ENCODE data around the gene PNPLA8. TPM values are rescaled to one million over a fixed set of nuclear protein-coding genes. Genes with fewer than 3 reads are reported as not detected.
"Not testable (repeated sequence)": the region's sequence is repeated elsewhere in the genome, so short reads cannot be mapped to it uniquely, and the experiment has no call there.

PNPLA8 gene
- total RNA-seq, 1 donor from 2014 or later = 33.4 TPM

- Mint-ChIP-seq H3K9me3 (no peaks in the 10 kb centered on the region), H3K27me3 (ENCODE audit: insufficient read depth, low read depth) (no peaks in the 10 kb centered on the region), H3K4me3 (no peak overlapping the region), H3K36me3 (peaks cover 15% of the 10 kb centered on the region), H3K4me1 (no peaks in the 10 kb centered on the region), H3K27ac (no peak overlapping the region)
- Histone ChIP-seq H3K36me3 (peaks cover 3% of the 10 kb centered on the region), H3K4me1 (no peaks in the 10 kb centered on the region), H3K4me3 (no peak overlapping the region), H3K27ac (no peak overlapping the region), H3K4me2 (no peak overlapping the region), H3F3A (ENCODE audit: low read depth) (no peaks in the 10 kb centered on the region), H4K20me1 (ENCODE audit: low read depth) (no peaks in the 10 kb centered on the region), H3K27me3 (no peaks in the 10 kb centered on the region), H3K9ac (no peak overlapping the region), H3K79me2 (ENCODE audit: low read depth) (no peaks in the 10 kb centered on the region), H2AFZ (replicated peaks) (no peak overlapping the region), H3K9me3 (ENCODE audit: low read depth) (no peaks in the 10 kb centered on the region)
- TF ChIP-seq EZH2 (IDR thresholded peaks at IDR 0.05) (no peak), CTCF (IDR thresholded peaks at IDR 0.05) (no peak), EZH2phosphoT487 (IDR thresholded peaks at IDR 0.05) (no peak)
- no peak for DNase-seq (ENCODE audit: low spot score)
Measured at GRCh38 chr7:108479118-108479517, 46.8 kb downstream of the PNPLA8 start.

GRCh38 chr7:108468246-108468645 lies 57.7 kb downstream of the PNPLA8 start:
- no peaks in the 10 kb centered on the region for H3K9me3 Mint-ChIP-seq
- Histone ChIP-seq H3K9ac (no peak overlapping the region), H3K27ac (peak overlapping the region; percentile 57), H3F3A (ENCODE audit: low read depth) (peaks cover 34% of the 10 kb centered on the region), H3K4me1 (peaks cover 12% of the 10 kb centered on the region), H3K27me3 (no peaks in the 10 kb centered on the region), H3K79me2 (ENCODE audit: low read depth) (no peaks in the 10 kb centered on the region), H4K20me1 (ENCODE audit: low read depth) (no peaks in the 10 kb centered on the region), H3K4me3 (no peak overlapping the region), H2AFZ (replicated peaks) (no peak overlapping the region), H3K4me2 (peak overlapping the region; percentile 6), H3K36me3 (peaks cover 6% of the 10 kb centered on the region), H3K9me3 (ENCODE audit: low read depth) (no peaks in the 10 kb centered on the region)
- no peak overlapping the region for H3K27ac Mint-ChIP-seq
- no peak overlapping the region for H3K4me3 Mint-ChIP-seq
- DNase-seq (ENCODE audit: low spot score) = peak; percentile 69
- H3K27me3 Mint-ChIP-seq (ENCODE audit: insufficient read depth, low read depth) = no peaks in the 10 kb centered on the region
- peaks cover 5% of the 10 kb centered on the region for H3K4me1 Mint-ChIP-seq
- no peaks in the 10 kb centered on the region for H3K36me3 Mint-ChIP-seq
- TF ChIP-seq EZH2phosphoT487 (IDR thresholded peaks at IDR 0.05) (no peak), EZH2 (IDR thresholded peaks at IDR 0.05) (no peak), CTCF (IDR thresholded peaks at IDR 0.05) (no peak)

DNA sequence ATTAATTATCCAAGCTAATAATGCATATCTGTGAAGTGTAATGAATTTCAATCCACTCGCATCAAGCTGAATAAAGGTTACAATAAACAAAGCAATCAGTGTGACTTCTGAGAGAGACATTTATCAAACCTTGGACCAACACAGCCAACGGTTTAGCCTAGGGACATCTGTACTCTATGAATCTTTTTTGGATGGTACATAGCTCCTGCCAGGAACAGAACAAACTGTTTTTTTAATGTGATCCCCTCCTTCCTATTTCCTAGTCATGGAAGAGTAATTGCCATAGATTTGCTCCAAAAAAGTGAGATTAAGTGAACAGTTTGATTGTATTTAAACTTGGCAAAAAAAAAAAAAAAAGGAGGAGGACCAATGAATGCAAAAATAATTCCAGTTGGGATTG lies 58.5 kb downstream of the PNPLA8 start:
- Mint-ChIP-seq H3K27ac (no peak overlapping the region), H3K36me3 (no peaks in the 10 kb centered on the region), H3K4me1 (peaks cover 5% of the 10 kb centered on the region), H3K27me3 (ENCODE audit: insufficient read depth, low read depth) (no peaks in the 10 kb centered on the region), H3K9me3 (no peaks in the 10 kb centered on the region), H3K4me3 (no peak overlapping the region)
- H3K4me1 ChIP-seq = peaks cover 12% of the 10 kb centered on the region
- H3K4me2 ChIP-seq = no peak overlapping the region
- TF ChIP-seq CTCF (IDR thresholded peaks at IDR 0.05) (no peak), EZH2 (IDR thresholded peaks at IDR 0.05) (no peak), EZH2phosphoT487 (IDR thresholded peaks at IDR 0.05) (no peak)
- H3K4me3 ChIP-seq = no peak overlapping the region
- no peak overlapping the region for H2AFZ ChIP-seq (replicated peaks)
- no peaks in the 10 kb centered on the region for H3K79me2 ChIP-seq (ENCODE audit: low read depth)
- H3F3A ChIP-seq (ENCODE audit: low read depth) = peaks cover 34% of the 10 kb centered on the region
- no peaks in the 10 kb centered on the region for H3K9me3 ChIP-seq (ENCODE audit: low read depth)
- no peaks in the 10 kb centered on the region for H4K20me1 ChIP-seq (ENCODE audit: low read depth)
- H3K9ac ChIP-seq = no peak overlapping the region
- no peak for DNase-seq (ENCODE audit: low spot score)
- peaks cover 5% of the 10 kb centered on the region for H3K36me3 ChIP-seq
- peak overlapping the region; percentile 22 for H3K27ac ChIP-seq
- no peaks in the 10 kb centered on the region for H3K27me3 ChIP-seq

- not testable (repeated sequence) for H3K36me3 Mint-ChIP-seq; H3K9me3 ChIP-seq (ENCODE audit: low read depth); H3K79me2 ChIP-seq (ENCODE audit: low read depth); H3K4me2 ChIP-seq; H3K9me3 Mint-ChIP-seq; H3K4me3 Mint-ChIP-seq; H3K4me1 Mint-ChIP-seq; H3K27me3 Mint-ChIP-seq (ENCODE audit: insufficient read depth, low read depth); H3K27me3 ChIP-seq; H3K27ac ChIP-seq; H3K36me3 ChIP-seq; DNase-seq (ENCODE audit: low spot score); H3K9ac ChIP-seq; H3K4me3 ChIP-seq; H4K20me1 ChIP-seq (ENCODE audit: low read depth); H2AFZ ChIP-seq (replicated peaks); H3K27ac Mint-ChIP-seq
- H3F3A ChIP-seq (ENCODE audit: low read depth) = peaks cover 34% of the 10 kb centered on the region
- H3K4me1 ChIP-seq = peaks cover 12% of the 10 kb centered on the region
Measured at GRCh38 chr7:108466322-108466721, 59.6 kb downstream of the PNPLA8 start.

All from neural progenitor cell (in vitro differentiated cells).